Skeletal muscle cell (primary cell): ENCODE data around the gene NRG3.

Source experiments
- DNase-seq: peaks from one replicate; pipeline ENCODE4 v3.0.0-alpha.2; 2010; ENCODE audit warnings: low read depth
- H3K4me3 ChIP-seq: 2 replicates; pipeline ENCODE4 v1.5.1; 2011; ENCODE audit warnings: low read depth, mild to moderate bottlenecking, control low read depth, low read length, moderate library complexity

NRG3 gene

DNA sequence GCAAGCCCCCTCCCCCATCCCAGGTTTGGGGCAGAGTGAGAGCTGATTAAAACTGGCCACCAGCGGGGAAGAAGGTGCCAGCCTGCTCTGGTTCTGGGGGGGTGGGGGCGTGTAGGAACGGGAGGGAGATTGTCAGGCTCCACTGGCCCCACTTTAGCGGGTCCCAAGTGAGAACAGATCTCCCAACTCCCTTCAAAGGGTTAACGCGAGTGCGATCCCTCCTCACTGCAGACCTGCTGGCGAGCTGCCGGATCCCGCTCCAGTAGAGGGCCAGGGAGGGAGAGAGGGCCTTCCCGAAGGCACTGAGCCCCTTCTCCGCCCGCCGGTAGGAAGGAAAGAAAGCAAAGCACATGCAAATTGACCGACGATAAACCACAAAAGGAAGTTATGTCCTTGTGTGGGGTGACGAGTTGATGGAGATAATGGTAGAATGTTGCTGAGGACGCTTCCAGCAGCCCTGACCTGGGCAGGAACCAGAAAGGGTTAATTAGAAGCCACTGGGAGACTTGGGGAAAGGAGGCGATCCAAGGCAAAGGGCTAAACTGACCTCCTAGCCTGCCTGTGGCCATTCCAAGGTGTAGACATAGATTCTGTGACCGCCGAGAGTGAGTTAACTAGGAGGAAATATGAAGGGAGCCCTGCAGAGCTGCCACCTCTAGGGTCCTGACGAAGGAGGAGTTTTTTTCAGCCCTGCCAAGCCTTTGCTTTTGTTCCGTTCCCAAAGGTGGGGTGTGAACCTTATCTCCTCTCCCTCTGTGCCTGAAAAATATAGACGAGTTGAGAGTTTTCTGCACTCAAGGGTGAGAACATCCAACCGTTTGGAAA is 1.5 kb downstream of the NRG3 start:
- no peak overlapping the region for H3K4me3 ChIP-seq
- DNase-seq: no peak

DNA sequence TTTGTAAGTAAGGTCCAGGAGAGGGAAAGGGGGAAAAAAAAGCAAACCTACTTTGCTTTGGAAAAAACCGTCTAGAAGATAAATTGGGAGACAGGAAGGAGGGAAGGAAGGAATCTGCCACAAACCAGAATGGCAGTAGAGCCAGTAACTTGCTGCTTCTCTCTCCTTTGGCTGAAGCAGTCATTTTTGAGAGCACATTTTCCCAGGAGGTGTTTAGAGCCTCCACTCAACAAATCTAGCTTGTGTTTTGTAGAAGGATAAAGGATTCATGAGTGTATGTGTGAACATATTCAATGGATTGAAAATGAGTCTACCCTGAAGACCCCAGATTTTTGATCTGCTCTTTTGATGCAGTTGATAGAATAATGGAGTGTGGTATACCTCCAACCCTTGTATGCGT is 2.6 kb downstream of the NRG3 start:
- H3K4me3 ChIP-seq: no peak overlapping the region
- DNase-seq: no peak

DNA sequence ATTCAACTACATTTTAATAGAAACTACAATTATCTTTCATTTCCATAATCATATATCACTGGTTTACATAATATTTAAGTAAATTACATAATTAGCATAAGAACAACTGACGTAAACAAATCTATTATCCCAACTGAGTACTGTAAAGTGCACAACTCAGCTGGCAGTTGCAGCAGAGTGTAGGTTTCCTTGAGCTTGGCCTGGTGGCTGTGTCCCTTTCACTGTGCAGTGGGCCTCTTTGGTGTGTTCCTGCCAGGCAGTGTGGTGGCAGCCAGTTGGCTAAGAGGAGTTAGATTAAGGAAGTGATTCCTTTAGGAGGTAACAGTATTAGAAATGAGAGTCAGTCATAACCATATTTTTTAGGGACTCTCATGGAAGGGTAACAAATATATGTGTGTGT is 7.0 kb downstream of the NRG3 start:
- DNase-seq: no peak
- no peak overlapping the region for H3K4me3 ChIP-seq

DNA sequence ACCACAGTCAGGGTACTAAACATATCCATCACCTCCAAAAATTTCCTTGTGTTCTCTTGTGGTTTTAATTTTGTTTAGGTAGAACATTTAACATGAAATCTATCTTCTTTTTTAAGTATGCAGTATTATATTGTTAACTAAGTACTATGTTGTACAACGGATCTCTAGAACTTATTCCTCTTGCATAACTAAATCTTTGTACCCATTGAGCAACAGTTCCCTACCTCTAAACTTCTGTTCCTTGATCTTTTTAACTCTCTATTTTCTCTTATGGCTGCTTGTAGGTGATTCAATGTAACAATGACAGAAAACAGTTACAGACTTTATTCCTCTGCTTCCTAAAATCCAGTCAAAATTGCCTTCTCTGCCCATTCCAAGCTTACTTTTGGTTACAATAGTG is 9.9 kb downstream of the NRG3 start:
- H3K4me3 ChIP-seq: no peak overlapping the region
- DNase-seq: no peak

DNA sequence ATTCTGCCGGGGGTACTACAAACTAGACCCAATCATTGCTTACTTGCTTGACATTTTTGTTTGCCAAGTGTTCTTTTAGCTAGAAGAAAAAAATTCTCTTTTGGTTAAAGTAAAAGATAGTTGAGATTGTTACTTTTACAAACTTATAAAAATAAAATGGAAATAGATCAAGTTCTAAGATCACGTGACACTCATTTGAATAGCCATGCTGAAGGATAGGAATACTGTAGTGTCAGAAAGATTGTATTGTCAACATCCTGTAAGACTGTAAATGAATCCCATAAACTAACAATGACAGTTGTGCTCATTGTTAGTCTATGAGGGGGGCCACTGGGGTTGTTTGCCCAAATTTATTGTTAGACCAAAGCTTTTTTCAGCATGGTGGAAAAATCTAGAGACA is 10.5 kb downstream of the NRG3 start:
- no peak overlapping the region for H3K4me3 ChIP-seq
- no peak for DNase-seq

DNA sequence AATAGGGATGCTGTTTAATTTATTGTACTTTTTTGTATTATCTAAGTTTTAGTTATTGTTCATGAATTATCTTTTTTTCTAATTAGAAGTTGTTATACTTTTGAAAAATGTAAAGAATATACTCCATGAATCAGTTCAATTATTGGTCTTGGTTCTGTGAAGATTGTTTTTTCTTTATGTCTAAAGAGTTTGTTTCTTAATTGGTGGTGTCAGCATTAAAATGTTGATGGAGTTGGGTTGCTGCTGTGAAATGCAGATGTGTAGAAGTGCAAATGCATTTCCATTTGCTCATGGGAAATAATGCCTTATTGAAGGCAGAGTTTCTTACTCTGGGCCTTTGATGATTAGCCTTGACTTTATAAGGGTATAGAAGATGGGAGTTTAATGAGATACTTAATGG is 11.9 kb downstream of the NRG3 start:
- H3K4me3 ChIP-seq: no peak overlapping the region
- DNase-seq: no peak

DNA sequence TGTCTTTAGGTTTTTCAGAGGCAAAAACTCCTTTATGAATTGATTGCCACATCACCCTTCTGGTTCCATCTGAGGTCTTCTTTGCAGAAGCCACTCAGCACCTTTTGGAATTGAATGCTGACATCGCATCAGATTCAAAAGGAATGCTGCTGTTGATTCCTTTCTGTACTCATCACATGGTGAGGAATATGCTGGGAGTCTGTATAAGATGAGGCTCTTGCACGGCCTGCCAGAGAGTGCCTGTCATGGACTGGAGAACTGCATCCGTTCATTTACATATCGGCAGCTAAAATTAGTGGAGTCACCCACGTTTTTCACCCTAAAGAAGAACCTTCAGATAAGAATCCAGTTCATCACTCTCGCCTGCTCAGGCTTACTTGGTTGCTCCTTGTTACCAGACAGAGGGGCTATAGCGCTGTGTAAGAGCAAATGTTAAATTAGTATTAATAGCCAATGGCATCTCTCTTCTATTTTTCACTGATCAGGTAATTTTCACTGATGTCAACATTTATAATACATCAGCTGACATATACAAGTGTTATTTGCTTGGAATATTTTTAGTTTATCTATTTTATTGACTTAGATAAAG is 14.3 kb downstream of the NRG3 start:
- no peak overlapping the region for H3K4me3 ChIP-seq

DNA sequence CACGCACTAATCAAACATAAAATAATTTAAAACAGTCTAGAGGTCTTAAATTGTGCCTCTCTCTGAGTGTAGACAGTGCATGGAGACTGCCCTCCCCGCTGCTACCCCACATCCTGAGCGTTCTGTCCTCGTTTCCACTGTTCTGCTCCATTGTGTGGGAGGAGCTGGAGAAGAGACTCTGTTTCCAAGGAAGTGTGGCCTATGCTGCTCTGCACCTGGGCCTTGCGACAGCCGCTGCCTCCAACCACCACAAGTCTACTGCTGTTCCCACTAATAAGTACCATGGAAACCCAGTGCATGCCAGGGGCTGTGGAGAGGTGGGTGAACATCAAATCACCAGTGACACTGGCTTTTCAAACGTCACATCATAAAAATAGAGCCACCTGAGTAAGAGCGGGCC is 19.6 kb downstream of the NRG3 start:
- DNase-seq: no peak
- no peak overlapping the region for H3K4me3 ChIP-seq

More for the DNA sequence above, 14.3 kb downstream of the NRG3 start:
- no peak for DNase-seq

DNA sequence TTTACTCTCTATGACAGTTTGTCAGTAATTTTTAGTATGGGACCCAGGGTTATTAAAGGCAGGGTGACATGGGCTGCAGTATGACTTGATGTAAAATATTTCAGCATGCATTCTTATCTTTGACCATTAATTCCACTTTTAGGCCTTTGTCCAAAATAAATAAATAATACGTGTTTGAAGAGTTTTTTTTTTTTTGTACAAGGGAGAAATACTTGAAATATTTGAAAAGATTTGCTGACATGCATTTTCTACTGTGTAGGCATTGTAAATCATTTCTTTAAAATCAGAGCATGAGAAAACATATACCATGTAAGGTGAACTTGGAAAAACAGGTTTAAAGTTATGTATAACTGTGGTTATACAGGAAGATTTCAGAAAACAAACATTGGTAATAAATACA is 23.5 kb downstream of the NRG3 start:
- DNase-seq: no peak
- no peak overlapping the region for H3K4me3 ChIP-seq

DNA sequence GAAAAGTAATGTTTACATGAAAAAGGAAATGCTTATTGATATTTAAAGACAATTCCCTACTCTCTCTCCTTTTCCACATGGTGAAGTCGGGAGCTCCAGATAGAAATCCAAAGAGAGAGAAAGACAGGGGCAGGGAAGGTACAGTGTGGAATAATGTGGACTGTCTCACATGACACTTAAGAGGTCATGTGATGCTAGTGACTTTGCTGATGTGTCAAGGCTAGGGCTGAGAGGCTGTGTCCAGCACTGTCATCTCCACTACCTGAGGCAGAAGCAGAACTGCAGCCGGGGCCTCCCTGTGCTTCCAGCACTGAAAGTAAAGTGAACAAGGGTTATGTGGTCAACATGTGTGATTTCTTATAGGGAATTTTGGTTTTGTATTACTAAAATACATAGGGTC is 26.0 kb downstream of the NRG3 start:
- H3K4me3 ChIP-seq: no peak overlapping the region
- DNase-seq: no peak

DNA sequence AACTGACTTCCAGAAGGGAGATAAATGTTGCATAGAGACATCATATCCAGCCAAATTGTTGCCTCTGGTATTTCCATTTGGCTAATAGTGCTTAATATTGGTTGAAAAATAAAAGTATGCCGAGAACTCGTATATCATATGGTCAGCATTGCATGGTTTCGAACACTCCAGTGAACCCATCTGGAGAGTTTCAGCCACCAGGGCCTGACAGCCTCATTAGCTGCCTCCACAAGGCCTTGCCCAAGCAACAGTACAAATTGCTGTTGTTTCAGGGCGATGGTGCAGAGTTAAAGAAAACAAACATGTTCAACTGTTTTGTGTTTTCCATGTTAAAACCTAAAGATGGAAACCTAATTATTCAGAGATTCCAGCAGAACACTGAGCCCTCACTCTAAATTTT is 28.5 kb downstream of the NRG3 start:
- no peak for DNase-seq
- H3K4me3 ChIP-seq: no peak overlapping the region

DNA sequence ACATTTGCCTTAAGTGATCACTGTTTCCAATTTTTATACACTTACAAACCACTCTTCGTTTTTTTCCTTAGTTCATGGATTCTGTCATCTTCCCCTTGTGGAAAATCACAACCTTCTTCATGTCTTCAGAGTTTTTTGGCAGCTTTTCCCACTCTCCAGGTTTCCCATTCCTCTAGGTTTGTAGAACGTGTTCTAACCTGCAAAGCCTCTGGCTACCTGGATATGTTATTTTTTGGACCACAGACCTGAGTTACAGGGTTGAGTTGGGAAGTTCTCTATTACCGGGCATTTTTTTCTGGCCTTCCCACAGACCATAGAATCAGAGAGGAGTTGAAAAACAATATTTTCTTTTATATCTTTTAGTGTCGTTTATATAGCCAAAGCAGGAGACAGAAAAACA is 30.2 kb downstream of the NRG3 start:
- no peak overlapping the region for H3K4me3 ChIP-seq
- DNase-seq: no peak

DNA sequence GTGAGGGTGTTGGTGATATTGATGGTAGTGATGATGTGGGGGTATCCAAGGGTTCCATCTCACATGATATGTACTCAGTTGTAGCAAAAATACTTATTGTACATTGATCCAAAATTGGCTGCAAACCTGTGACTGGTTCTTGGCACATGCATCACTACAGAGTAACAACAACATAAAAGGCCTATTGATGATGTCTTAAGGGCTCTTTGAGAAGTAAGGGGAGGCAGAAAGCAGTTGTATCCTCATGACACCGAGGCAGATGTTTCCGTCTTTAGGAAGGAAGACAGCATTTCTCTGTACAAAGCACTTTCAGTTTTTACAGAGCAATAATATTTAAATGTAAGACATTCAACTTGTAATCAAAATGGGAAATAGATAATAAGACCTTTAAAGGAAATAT is 34.5 kb downstream of the NRG3 start:
- no peak overlapping the region for H3K4me3 ChIP-seq

DNA sequence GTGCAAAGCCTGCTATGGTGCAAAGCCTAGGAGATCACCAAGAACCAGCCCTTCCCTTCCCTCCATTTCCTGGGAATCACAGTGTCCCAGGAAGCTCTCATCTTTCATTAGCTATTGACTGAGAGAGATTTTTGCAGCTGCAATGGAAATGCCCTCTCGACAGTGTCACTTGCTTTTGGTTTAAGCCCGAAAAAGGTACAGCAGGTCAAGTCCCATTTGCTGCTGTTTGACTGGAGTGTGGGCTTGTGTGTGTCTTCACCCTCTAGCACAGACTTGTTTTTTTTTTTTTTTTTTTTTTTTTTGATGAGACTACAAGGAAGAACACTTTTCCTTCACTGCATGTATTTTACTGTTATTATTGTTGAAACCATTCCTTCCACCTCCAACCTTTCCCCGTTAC is 36.3 kb downstream of the NRG3 start:
- H3K4me3 ChIP-seq: no peak overlapping the region
- no peak for DNase-seq

More for the DNA sequence above, 34.5 kb downstream of the NRG3 start:
- DNase-seq: no peak

DNA sequence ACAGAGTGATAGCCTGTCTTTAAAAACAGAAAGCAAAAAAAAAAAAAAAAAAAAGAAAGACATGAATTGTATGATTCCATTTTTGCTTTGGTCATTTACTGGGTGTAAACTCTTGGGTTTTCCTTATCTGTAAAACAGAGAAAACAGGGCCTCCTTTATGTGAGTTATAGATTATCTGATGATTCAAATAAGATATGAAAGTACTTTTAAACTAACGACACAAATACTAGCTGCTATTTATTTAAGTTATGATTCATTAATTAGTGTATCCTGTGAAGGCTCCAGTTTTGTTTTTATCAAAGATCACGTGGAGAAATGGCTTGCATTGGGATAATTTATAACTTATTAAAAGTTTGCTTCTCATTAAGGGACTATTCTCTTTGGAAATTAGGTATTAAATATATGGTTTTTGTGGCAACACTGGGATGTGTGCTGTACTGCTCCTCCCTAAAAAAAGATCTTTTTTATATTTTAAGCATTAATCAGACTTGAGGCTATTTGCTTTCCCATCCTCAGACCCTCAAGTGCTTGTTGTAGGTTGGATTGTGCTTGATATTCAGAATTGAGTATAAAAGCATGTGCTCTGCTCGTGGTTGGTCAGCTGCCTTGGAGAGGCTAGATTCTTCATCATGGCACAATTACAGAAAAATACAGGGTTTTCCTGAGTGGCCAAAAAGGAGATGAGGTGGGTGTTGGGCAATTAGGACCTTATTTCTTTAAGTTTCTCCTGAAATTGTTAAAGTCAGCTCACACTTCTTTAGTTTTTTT is 39.9 kb downstream of the NRG3 start:
- DNase-seq: no peak
- no peak overlapping the region for H3K4me3 ChIP-seq

DNA sequence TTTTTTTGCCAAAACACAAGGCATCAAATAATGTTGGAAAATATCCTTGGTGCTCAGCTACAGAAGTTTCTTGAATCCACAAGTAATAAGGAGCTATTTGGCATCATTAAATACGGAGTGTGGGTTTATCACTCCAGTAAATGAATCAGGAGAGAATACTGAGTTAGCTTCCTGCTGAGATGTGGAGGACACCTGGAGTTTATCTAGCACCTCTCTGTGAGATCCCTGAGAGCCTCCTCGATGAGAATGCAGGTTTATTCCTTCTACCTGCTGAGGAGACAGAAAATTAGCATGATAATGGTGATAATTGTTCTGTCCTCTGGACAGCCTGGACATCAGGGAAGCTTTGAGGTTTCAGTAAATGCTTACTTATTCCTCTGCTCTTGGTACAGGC is 40.5 kb downstream of the NRG3 start:
- no peak for DNase-seq
- H3K4me3 ChIP-seq: no peak overlapping the region

DNA sequence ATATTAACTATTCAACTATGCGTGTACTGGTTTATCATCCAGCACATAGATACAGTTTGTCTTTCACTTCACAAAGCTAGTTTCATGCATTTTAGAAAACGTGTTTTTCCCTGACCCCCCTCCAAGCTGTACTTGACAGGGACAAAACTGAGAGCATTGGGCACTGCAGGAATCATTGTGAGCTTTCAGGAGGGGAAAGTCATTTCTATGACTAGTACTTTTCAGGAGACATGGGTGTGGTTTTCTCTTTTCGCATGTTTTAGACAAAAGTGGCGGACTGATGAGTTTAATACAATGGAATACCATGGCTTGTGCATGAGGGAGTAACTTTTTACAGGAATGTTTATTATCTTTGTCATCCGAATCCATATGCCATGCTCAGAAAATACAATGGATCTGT is 42.7 kb downstream of the NRG3 start:
- DNase-seq: no peak
- H3K4me3 ChIP-seq: no peak overlapping the region

DNA sequence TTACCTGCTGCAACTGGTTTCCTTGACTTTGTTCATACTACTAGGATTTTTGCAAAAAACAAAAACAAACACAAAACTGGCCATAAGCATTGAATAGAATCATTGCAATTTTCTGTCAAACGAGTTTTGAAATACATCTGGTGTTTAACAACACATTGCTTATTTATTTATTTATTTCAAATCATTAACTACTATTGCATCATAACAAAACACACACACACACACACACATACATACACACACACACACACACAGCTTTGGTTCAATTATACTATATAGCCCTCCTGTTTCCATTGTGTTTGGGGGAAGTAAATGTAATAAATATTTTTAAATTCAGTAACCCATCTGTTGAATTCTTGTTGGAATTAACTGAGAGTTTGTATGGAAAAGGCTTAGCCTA is 43.8 kb downstream of the NRG3 start:
- no peak overlapping the region for H3K4me3 ChIP-seq
- no peak for DNase-seq

DNA sequence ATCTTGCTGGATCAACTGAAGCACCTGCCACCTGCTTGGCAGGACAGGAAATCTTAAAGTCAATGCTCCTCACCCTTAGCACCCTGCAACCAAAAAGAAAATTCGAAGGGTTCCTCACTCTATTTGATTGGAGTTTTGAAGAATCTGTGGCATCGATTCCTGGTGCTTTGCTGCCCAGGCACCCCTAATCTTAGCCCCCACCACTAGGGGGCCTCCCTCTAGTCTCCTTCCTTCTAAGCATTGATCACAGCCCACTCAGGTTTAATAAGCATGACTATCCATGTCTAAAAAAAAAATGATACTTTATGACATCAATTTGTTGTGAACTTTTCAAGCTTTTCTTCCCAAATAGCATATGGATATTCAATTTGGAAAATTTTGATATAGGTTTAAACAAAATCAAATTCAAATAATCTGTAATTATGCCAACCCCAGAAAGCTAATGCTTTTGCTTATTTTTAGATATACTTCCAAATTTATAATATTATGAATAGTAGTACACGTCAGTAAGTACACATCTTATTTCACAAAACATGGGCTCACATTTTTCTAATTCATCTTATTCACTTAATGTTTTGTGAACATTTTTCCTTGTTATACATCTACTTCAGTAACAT is 45.3 kb downstream of the NRG3 start:
- no peak for DNase-seq

DNA sequence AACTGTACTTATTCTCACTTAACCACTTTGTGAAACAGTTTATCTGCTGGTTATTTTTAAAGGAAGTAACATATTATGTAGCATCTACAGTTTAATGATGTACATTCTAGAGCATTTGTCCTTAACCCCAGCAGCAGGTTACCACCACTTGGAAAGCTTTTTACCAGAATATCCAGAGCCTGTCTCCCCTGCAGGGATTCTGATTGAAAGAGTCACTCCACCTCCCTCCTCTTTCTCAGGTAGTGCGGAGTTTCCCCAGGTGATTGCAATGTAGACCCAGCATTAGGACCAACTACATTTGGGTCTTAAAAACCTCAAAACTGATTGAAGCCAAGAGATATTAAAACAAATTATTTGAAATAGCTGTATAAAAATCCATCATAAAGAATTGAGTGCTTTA is 53.1 kb downstream of the NRG3 start:
- DNase-seq: no peak

More for the DNA sequence above, 45.3 kb downstream of the NRG3 start:
- no peak overlapping the region for H3K4me3 ChIP-seq

More for the DNA sequence above, 53.1 kb downstream of the NRG3 start:
- no peak overlapping the region for H3K4me3 ChIP-seq
